Right hindlimb (tissue), 1 donor: ENCODE results near the gene DUSP11.

Experiments used
- DNase-seq: peaks from one replicate; pipeline ENCODE4 v3.0.0-alpha.2; 2018

Gene DUSP11

GRCh38 chr2:73716543-73717250 is 63.2 kb downstream of the DUSP11 start:
- no peak for DNase-seq

- no peak for DNase-seq
Measured at GRCh38 chr2:73714091-73714490, 65.8 kb downstream of the DUSP11 start.
